ENCODE results near the gene ADAR. TPM values are rescaled to one million over a fixed set of nuclear protein-coding genes. Genes with fewer than 3 reads are reported as not detected.

ADAR gene
- total and polyA plus RNA-seq, 10 donors, result 25.6 to 249 (median 225) TPM

GRCh38 chr1:154599658-154600057 is 8.3 kb downstream of the ADAR start:
- intact Hi-C loops (cut with DNase I; ENCODE audit: low total_unique reads), result no loop called here
- Histone ChIP-seq H3K4me3 (no peak overlapping the region), H3K27me3 (replicated peaks in 1 of 7) (no peaks in the 10 kb centered on the region), H3K4me1 (peaks cover 38 to 62% (median 51%) of the 10 kb centered on the region in 6 donors), H3K36me3 (peaks cover 9 to 94% (median 79%) of the 10 kb centered on the region in 6 donors), H3K9me3 (no peaks in the 10 kb centered on the region), H3K27ac (no peak overlapping the region)
- TF ChIP-seq POLR2A (IDR thresholded peaks at IDR 0.05) (no peak), POLR2AphosphoS5 (IDR thresholded peaks at IDR 0.05) (peak in 1 of 3 donors; percentile 17)
- no peak for DNase-seq
- WGBS, 5 donors, result 55 to 87% (median 80%) methylated on average over 3 of the region's 3 CpGs

GRCh38 chr1:154598871-154599635 is 8.9 kb downstream of the ADAR start:
- intact Hi-C loops (cut with DNase I; ENCODE audit: low total_unique reads), result no loop called here
- peaks cover 9 to 100% (median 85%) of the 10 kb centered on the region in 6 donors for H3K36me3 ChIP-seq
- H3K9me3 ChIP-seq, result no peaks in the 10 kb centered on the region
- WGBS, 5 donors, result 71 to 87% (median 80%) methylated on average over 3 of the region's 3 CpGs
- DNase-seq, result no peak
- H3K27me3 ChIP-seq (replicated peaks in 1 of 7), result no peaks in the 10 kb centered on the region
- TF ChIP-seq POLR2AphosphoS5 (IDR thresholded peaks at IDR 0.05), result no peak
- TF ChIP-seq CTCF (IDR thresholded peaks at IDR 0.05 in 8 of 11, conservative IDR thresholded peaks at IDR 0.05 in 3 of 11), result no peak
- TF ChIP-seq POLR2A (IDR thresholded peaks at IDR 0.05), result no peak
- H3K4me3 ChIP-seq, result no peak overlapping the region
- peaks cover 32 to 56% (median 45%) of the 10 kb centered on the region in 6 donors for H3K4me1 ChIP-seq
- H3K27ac ChIP-seq, result peak overlapping the region in 2 of 8 donors; percentile 2 to 11

- H3K4me1 ChIP-seq, result peaks cover 6 to 22% (median 14%) of the 10 kb centered on the region in 6 donors
- DNase-seq, result no peak
- H3K36me3 ChIP-seq, result peaks cover 9 to 100% (median 98%) of the 10 kb centered on the region in 6 donors
- H3K27ac ChIP-seq, result no peak overlapping the region
- intact Hi-C loops (cut with DNase I; ENCODE audit: low total_unique reads), result no loop called here
- WGBS, 5 donors, result 82 to 98% (median 94%) methylated on average over 1 of the region's 1 CpG
- peak in 1 of 3 donors; percentile 5 for TF ChIP-seq POLR2AphosphoS5 (IDR thresholded peaks at IDR 0.05)
- no peak for TF ChIP-seq POLR2A (IDR thresholded peaks at IDR 0.05)
- H3K4me3 ChIP-seq, result no peak overlapping the region
- H3K9me3 ChIP-seq, result no peaks in the 10 kb centered on the region
- no peaks in the 10 kb centered on the region for H3K27me3 ChIP-seq (replicated peaks in 1 of 7)
Observed at GRCh38 chr1:154595621-154596020, 12.4 kb downstream of the ADAR start.

GRCh38 chr1:154594811-154595210 is 13.2 kb downstream of the ADAR start:
- Histone ChIP-seq H3K4me3 (no peak overlapping the region), H3K4me1 (peaks cover 2 to 14% (median 7%) of the 10 kb centered on the region in 6 donors), H3K27ac (no peak overlapping the region), H3K27me3 (replicated peaks in 1 of 7) (no peaks in the 10 kb centered on the region), H3K36me3 (peaks cover 9 to 100% (median 98%) of the 10 kb centered on the region in 6 donors), H3K9me3 (no peaks in the 10 kb centered on the region)
- TF ChIP-seq CTCF (IDR thresholded peaks at IDR 0.05 in 8 of 11, conservative IDR thresholded peaks at IDR 0.05 in 3 of 11) (no peak), POLR2AphosphoS5 (IDR thresholded peaks at IDR 0.05) (no peak), POLR2A (IDR thresholded peaks at IDR 0.05) (no peak)
- no peak for DNase-seq
- 83 to 94% (median 92%) methylated on average over 7 of the region's 7 CpGs for WGBS, 5 donors
- intact Hi-C loops (cut with DNase I; ENCODE audit: low total_unique reads), result no loop called here

GRCh38 chr1:154593390-154593789 is 14.6 kb downstream of the ADAR start:
- no peaks in the 10 kb centered on the region for H3K9me3 ChIP-seq
- no peaks in the 10 kb centered on the region for H3K4me1 ChIP-seq
- no peak for DNase-seq
- no peak overlapping the region for H3K27ac ChIP-seq
- no peak overlapping the region for H3K4me3 ChIP-seq
- H3K27me3 ChIP-seq (replicated peaks in 1 of 7), result no peaks in the 10 kb centered on the region
- TF ChIP-seq POLR2A (IDR thresholded peaks at IDR 0.05) (no peak), POLR2AphosphoS5 (IDR thresholded peaks at IDR 0.05) (no peak), CTCF (IDR thresholded peaks at IDR 0.05 in 8 of 11, conservative IDR thresholded peaks at IDR 0.05 in 3 of 11) (no peak)
- intact Hi-C loops (cut with DNase I; ENCODE audit: low total_unique reads), result no loop called here
- H3K36me3 ChIP-seq, result peaks cover 9 to 100% (median 99%) of the 10 kb centered on the region in 6 donors

All from spleen (tissue), 11 donors.